GM21381 (cell line): ENCODE data around the gene GIT2.
"Not testable (repeated sequence)": the region's sequence is repeated elsewhere in the genome, so short reads cannot be mapped to it uniquely, and the experiment has no call there.

Experiments
- ATAC-seq: cut with Tn5 transposase; IDR thresholded peaks from one replicate; pipeline ENCODE4 v1.9.1; 2021; ENCODE audit warnings: mild to moderate bottlenecking, moderate library complexity; ENCODE audit not compliant: unreplicated experiment

GIT2 gene

DNA sequence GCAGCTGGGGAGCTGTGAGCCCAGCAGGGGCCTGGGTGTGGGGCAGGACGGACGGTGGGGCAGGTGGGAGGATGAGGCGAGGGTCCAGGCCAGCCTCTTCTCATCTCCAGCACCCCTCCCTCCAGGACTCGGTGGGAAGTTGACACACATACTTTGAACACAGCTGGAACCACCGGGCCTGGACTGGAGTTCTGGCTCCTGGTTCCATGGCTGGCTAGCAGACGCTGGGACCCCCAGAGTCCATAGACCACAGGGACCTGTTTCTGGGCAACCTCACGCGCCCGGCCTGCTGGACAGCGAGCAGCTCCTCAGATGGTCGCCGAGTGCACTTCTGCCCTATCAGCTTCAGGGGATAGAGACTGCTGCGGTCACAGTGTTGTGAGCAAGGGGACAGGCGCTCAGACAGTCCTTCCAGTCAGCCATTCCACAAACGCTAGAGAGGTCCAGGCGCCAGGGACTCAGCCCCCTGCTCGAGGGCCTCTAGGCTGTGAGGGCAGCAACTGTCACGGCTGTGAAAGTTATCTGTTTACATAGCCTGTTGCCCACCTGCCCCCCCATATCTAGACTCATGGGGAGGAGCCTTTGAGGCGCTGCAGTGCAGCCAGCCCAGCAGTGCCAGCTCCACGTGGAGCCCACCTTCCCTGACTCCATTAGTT lies 70.9 kb downstream of the GIT2 start:
- ATAC-seq, result no peak

DNA sequence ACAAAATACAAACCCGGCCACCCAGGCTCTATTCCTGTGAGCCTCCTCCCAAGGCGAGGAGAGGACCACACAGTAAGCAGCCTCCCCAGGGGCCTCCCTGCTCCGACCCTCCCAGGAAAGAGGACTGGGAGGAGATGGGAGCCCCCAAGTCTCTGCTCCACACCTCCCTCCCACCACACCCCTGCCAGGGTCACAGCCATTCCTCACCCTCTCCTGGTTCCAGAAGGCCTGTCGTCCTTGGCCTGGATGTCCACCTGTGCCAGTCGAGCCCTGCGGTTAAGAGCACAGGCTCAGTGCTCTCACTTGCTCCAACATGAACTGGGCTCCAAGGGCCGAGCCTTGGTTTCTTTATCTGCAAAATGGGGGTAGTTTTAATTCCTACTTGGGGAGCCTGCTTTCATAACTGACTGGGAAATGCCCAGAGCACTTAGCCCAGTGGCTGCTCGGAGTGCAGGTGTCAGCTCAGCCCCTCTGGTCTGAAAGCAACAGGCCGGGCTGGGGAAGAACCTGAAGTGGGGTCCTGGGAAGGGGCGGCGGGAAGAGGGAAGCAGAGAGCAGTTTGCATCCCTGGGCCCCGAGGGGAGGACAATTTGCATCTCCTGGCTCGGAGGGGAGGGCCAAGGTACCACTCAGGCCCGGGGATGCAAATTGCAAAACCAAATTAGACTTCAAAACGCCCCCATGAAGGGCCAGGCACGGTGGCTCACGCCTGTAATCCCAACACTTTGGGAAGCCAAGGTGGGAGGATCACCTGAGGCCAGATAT lies 72.5 kb downstream of the GIT2 start:
- ATAC-seq, result no peak

DNA sequence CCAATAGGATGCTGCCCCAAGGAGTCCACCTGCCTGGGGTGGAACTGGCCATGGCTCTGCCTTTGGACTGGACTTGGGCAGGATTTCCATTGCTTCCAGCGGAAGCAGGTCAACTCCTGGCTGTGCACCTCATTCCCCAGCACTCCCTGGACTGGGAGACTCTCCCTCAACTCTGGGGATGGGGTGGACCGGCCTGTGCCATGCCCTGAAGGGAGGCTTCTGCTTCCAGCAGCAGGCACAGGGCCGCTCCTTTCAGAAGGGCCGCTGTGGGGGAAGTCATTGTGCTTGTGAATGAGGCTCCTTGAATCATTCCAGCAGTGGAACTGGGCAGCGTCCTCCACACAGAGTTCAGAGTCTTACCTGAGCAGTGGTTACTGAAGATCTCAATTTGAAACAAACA lies 73.1 kb downstream of the GIT2 start:
- ATAC-seq, result no peak

DNA sequence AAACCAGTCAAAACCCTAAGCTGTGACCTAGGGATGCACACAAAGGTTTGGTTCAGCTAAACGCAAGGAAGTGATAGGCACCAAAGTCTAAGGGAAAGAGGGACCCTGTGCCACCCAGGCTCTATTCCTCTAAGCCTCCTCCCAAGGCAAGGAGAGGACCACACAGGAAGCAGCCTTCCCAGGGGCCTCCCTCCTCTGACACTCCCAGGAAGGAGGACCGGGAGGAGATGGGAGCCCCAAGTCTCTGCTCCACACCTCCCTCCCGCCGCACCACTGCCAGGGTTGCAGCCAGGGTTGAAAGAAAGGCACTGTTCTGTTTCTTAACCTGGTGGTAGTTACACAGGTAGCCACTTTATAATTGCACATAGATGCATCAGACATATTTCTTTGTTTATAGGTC lies 74.2 kb downstream of the GIT2 start:
- ATAC-seq, result no peak

DNA sequence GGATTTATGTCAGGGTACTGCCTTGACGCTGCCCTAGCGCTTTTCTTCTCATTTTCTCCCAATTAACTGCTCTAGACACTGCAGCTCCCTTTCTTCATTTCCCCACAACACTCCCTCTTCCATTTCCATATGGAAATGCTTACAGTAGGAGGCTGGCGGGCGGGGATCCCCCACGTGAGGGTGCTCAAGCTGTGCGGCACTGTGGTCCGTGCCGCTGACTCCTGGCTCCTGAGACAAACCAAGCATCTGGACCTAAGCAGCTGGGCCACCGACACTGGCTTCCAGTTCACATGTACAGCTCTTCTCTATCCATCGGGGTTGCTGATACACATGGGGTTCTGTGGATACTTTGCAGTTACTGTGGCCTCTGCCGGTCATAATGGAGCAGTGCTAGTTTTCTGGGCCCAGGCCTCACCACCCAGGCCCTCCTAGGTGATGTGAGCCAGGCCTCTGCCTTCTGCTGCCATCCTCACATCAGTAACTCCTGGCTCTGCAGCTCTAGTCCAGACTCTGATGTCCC lies 75.8 kb downstream of the GIT2 start:
- ATAC-seq, result no peak

DNA sequence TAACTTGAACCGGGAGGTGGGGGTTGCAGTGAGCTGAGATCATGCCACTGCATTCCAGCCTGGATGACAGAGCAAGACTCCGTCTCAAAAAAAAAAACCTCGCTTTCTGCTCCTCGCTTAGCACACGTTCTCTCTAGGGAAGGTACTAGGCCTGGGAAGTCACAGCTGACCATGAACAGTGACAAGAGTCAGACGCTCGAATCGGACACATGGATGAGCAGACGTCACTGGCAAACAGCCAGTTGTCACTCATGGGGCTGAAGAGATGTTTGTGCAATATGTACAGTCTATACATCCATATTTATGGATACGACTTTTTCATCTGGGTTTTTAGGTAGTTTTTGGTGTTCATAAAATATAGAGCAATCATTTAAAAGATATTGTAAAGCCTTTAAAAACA lies 76.7 kb downstream of the GIT2 start:
- no peak for ATAC-seq

DNA sequence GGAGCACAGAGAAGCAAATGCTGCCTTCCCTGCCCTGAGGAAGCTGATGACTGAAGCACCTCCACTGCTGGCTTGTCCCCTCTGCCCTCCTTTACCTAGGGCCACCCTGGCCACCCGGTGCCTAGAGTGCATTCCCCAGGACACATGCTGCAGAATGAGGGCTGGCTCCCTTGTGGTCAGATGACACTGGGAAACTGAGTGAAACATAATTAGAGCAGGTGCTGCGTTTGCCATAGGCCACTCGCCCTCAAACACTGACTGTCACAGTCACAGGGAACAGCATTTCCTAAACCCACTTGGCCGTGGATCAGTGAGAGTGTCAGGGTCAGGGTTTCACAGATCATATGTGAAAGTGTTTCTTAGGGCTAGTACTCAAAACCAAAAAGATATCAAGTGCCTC lies 80.1 kb downstream of the GIT2 start:
- ATAC-seq, result no peak

DNA sequence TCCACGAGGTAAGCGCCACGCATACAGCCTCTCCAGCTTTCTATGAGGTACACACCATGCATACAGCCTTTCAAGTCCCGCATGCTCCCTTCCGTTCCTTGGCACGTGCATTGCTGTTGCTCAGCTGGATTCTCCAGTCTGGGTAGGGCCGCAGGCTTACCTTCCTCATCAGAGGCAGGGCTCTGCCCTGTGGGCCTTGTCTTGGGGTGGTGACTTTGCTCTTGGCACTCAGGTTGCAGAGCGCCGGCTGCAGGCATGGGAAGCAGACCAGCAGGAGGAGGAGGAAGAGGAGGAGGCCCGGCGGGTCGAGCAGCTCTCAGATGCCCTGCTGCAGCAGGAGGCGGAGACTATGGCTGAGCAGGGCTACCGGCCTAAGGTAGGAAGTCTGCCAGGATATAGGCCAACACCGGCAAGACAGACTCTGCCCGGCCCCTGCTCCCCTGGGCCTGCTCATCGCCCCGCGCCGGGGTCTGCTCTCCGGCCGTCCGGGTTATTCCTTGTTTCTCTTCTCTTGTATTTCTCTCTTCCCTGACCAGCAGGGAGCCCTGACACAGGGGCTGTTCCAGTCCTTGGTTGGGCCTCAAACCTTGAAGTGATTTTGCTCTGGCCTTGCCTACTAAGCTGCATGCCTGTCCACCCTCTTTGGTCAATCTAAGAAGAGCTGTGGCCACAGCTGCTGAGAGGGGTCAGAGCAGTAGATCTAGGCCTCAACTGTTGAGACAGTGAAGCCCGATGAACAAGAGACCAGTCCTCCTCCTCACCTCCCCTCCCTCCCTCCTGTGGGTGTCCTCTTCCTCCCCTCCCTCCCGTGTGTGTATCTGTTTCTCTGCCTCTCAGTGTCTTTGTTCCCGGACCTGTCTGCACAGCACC lies 80.8 kb downstream of the GIT2 start:
- no peak for ATAC-seq

DNA sequence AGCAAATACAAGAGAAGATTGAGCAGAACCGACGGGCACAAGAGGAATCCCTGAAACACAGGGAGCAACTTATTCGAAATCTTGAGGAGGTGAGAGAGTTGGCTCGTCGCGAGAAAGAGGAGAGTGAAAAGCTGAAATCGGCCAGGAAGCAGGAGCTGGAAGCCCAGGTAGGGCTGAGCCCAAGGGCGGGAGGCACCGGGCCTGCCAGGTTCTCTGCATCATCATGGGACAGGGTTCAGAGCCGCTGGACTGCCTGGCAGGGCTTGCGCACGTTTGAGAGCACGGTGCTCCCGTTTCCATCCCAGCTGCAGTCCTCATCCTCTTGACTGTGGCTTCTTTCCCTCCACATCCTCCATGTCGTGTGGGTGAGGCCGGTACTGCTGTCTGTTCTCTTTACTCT lies 81.7 kb downstream of the GIT2 start:
- no peak for ATAC-seq

DNA sequence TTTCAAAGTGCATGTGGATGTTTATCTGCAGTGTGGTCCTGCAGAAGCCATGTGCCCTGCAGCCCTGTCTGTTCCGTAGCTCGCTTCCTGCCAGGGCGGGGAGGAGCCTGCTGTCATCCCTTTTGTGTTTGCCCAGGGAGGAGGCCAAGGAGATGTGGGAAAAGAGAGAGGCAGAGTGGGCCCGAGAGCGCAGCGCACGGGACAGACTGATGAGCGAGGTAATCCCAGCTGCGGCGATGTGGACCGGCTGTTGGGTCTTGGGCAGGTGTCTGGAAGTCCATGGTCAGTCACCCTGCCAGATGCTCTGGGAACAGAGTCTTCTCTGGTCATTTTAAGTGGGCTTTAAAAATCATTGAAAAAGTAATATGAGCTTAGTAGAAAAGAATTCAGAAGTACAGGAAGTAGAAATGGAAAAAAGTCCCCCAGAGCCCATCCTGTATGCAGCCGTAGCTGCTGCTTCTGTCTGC lies 83.3 kb downstream of the GIT2 start:
- ATAC-seq, result no peak

DNA sequence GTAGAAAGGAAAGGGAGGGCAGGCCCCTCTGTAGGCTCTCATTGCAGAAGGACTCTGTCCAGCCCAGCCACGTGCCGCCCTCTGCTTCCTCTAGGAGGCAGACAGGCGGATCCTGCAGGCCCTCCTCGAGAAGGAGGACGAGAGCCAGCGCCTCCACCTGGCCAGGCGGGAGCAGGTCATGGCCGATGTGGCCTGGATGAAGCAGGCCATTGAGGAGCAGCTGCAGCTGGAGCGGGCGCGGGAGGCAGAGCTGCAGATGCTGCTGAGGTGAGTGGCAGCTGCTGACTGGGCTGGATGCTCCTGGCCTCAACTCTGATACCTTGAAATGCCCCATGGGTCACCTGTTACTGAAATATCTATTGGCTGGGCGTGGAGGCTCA lies 85.2 kb downstream of the GIT2 start:
- no peak for ATAC-seq

DNA sequence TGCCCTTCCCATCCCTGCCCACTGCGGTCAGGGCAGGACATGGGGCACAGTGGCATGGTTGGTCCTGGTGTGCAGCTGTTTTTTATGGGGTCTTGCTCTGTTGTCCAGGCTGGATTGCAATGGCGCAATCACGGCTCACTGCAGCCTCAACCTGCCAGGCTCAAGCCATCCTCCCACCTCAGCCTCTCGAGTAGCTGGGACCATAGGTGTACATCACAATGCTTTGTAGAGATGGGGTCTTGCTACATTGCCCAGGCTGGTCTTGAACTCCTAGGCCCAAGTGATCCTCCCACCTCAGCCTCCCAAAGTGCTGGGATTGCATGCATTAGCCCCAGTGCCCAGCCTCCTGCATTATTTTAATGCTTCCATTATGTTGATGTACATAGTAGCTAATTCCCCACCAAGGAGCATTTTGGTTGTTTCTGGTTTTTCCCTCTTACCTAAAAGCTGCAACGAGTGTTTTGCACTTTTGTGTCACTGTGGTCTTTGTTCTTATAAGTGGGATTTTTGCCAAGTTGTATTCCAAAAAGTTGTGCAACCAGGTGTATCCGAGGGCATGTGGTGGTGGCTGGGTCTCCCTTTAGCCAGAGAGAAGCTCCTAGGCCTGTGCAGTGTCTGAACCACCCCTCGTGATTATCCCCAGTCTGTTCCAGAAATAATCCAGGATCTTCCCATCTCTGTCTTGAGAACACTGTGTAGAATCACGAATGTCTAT lies 85.8 kb downstream of the GIT2 start:
- no peak for ATAC-seq

DNA sequence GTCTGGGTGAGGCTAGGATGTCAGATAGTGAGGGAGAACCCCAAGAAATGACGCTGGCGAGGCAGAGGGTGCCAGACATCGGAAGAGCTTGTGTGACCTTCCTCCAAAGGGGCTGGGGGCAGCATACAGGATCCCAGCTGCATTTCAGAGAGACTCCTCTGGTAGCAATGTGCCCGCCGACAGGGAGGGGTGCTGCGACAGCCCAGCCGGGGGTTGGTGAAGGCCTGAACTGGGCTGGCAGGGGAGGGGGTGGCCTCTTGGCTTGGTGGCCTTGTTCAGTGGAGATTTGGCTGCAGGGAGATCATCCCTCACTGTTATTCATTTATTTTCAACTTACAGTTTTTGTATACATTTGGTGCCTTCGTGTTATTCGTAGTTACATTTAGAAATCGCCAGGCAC lies 90.9 kb downstream of the GIT2 start:
- ATAC-seq, result no peak

DNA sequence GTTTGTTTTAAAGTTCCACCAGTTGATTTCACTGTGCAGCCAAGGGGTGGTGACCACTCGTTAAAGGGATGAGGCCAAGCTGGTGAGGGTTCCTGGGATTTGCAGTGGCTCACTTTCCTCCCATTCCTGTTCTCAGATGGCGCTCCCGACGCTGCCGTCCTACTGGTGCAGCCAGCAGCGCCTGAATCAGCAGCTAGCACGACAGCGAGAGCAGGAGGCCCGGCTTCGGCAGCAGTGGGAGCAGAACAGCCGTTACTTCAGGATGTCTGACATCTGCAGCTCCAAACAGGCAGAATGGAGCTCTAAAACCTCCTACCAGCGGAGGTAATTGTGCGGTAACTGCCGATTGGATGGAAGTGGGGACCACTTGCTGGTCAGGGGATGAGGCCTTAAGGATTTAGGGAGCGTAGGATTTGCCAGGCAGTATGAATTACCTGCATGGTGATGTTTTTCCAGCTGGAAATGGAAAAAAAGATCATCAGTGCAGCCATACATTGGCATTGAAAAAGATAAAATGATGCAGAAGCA lies 93.2 kb downstream of the GIT2 start:
- no peak for ATAC-seq

DNA sequence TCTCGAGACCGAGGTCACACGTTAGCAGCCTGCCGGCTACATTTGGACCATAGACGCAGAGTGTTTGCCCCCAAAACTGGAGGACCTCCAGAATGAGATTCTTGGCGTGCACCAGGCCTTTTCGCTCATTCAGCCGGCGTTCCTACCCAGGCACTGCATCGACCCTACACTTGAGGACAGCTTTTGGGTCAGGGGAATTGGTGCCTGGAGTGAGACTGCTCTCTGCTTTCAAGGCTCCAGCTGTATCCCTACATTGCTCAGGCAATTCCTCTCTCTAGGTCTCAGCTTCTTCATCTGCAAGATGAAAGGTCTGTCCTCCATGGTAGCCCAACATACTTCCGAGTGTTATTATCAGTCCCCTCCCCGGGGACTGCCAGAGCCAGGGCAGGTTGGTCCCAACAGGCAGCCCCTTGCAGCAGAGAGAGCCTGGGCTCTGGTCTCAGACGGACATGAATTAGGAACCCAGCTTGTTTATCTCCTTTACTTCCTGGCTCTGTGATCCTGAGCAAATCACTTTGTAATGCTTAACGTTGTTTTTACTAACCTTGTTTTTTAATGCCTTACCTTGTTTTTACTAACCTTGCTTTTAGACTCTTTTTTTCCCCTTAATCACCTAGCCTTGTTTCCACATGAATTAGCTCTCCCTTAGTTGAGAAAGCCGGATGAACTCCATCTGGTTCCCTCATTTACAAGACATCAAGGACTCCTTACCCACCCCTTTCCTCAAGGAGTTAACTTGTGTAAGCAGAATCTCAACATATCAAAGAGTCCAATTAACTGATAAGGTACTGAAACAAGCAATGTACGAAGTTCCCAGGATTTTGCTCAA lies 95.2 kb downstream of the GIT2 start:
- ATAC-seq, result no peak

DNA sequence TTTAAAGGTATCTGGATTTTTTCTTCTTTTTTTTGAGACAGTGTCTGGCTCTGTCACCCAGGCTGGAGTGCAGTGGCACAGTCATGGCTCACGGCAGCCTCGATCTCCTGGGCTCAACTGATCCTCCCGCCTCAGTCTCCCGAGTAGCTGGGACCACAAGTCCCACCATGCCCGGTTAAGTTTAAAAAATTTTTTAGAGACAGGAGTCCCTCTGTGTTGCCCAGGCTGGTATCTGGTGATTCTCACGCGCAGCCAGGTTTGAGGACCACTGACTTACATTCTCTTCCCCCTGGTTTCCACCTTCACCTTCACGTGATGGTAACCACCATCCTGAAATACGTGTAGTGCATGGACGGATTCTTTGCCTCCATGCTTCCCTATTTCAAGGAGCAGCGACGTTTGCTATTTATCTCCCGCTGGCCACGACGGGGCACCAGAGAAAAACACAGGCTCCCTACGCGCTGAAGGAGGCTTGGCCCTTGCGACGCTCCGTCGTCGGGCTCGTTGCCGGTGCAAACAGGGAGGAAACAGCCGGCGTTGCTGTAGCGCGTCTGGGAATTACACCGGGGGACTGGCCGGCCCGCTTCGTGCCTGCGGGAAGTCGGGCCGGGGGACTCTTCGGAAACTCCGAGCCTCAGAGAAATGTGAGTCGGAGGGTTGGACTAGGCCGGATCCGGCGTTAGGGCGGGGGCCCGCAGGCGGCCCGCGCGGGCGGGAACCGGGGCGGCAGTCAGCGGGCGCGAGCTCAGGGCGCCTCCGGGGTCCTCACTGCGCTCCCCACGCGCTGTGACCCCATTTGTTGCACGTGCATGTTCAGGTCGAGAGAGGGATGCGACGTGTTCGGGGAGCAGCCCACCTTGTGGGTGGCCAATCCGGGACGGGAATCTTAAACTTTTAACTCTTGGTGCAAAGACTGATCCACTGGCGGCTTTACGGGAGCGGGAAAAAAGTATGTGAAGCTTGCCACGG lies 96.1 kb downstream of the GIT2 start, which contains the start of gene TCHP:
Gene TCHP (plus strand): TSS at position 492 of the 969 bp plus-strand sequence. CDS start 2,753 bp downstream, outside the sequence.
- peak; percentile 79 for ATAC-seq

DNA sequence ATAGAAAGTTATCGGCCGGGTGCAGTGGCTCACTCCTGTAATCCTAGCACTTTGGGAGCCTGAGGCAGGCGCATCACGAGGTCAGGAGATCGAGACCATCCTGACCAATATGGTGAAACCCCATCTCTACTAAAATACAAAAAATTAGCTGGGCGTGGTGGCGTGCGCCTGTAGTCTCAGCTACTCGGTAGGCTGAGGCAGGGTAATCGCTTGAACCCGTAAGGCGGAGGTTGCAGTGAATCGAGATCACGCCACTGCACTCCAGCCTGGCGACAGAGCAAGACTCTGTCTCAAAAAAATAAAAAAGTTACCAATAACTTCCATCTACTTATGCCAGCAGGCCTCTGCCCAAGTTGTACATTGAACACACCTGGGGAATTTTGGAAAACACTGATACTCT lies 96.8 kb downstream of the GIT2 start:
- ATAC-seq, result not testable (repeated sequence)

DNA sequence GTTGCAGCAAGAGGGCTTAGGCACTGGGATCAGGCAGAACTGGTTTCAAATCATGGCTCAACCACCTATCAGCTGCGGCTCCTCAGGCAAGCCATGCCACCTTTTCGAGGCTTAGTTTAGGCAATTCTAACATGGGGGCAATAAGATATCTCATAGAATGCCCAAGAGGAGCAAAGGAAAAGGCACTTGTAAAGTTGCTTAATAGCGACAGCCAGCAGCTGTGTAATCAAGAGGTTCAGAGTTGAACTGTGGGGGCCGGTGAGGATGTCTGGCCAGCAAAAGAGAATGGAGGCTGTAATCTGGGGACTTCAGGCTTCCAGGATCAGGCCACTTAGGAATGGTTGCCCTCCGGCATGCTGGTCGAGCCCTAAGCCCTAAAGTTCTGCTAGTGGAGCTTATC lies 99.1 kb downstream of the GIT2 start:
- ATAC-seq, result no peak
